K562 (cell line): ENCODE measurements around the gene MYO7A. TPM values are rescaled to one million over a fixed set of nuclear protein-coding genes. Genes with fewer than 3 reads are reported as not detected.

ENCODE experiments used
- ATF7 ChIP-seq: fragments of 450-650 bp; IDR thresholded peaks from 2 replicates; pipeline ENCODE4 v1.7.1; 2014; ENCODE audit warnings: mild to moderate bottlenecking, moderate library complexity
- CBFA2T2 ChIP-seq: fragments of 450-650 bp; conservative IDR thresholded peaks from 2 replicates; pipeline ENCODE4 v1.6.1; 2017; ENCODE audit warnings: mild to moderate bottlenecking
- CC2D1A ChIP-seq: fragments of 450-650 bp; IDR thresholded peaks from 2 replicates; pipeline ENCODE4 v1.6.1; 2017; ENCODE audit warnings: mild to moderate bottlenecking
- LCOR ChIP-seq: sonication (generic); formaldehyde crosslinking; IDR thresholded peaks from 2 replicates; pipeline ENCODE4 v1.8.0; 2022; ENCODE audit warnings: mild to moderate bottlenecking, missing genetic modification reagents
- NFATC3 ChIP-seq: fragments of 450-650 bp; IDR thresholded peaks from 2 replicates; pipeline ENCODE4 v1.6.1; 2017; ENCODE audit warnings: mild to moderate bottlenecking
- POLR2AphosphoS2 ChIP-seq: IDR thresholded peaks from 2 replicates; pipeline ENCODE4 v1.6.1; 2012; ENCODE audit warnings: low read length, improper control_type of control experiment
- REST ChIP-seq, 2 experiments: fragments of 450-650 bp; formaldehyde crosslinking in 1 of 2; IDR thresholded peaks; 2 replicates each; pipeline versions ENCODE4 v1.4.0 to v1.6.1; 2014 to 2020; ENCODE audit warnings: mild to moderate bottlenecking in 2 of 2, borderline replicate concordance in 1 of 2, low read depth in 1 of 2
- SFPQ ChIP-seq: fragments of 200-400 bp; formaldehyde crosslinking; IDR thresholded peaks from 2 replicates; pipeline ENCODE4 v1.6.1; 2017; ENCODE audit warnings: mild to moderate bottlenecking, low read depth, low read length, moderate library complexity
- SMARCC2 ChIP-seq: fragments of 450-650 bp; IDR thresholded peaks from 2 replicates; pipeline ENCODE4 v1.6.1; 2017; ENCODE audit warnings: antibody characterized with exemption, moderate library complexity, mild to moderate bottlenecking, low read depth
- SMC3 ChIP-seq: conservative IDR thresholded peaks from 2 replicates; pipeline ENCODE4 v1.6.1; 2011; ENCODE audit warnings: low read depth, low read length, improper control_type of control experiment; ENCODE audit not compliant: insufficient read depth
- TCFL5 ChIP-seq: fragments of 250-450 bp; sonication (Bioruptor Pico); conservative IDR thresholded peaks from 2 replicates; pipeline ENCODE4 v1.6.1; 2021; ENCODE audit warnings: mild to moderate bottlenecking, moderate library complexity, matching md5 sums
- TEAD4 ChIP-seq, 2 experiments: sonication (generic) in 1 of 2; formaldehyde crosslinking in 1 of 2; IDR thresholded peaks; 2 replicates each; pipeline versions ENCODE4 v1.6.1 to v1.8.0; 2012 to 2022; ENCODE audit warnings: borderline replicate concordance in 1 of 2, inconsistent platforms in 1 of 2, low read length in 1 of 2, mild to moderate bottlenecking in 1 of 2, missing genetic modification reagents in 1 of 2
- U2AF2 ChIP-seq: fragments of 200-400 bp; formaldehyde crosslinking; optimal IDR thresholded peaks from 2 replicates; pipeline ENCODE3; 2017; ENCODE audit warnings: low read depth, mild to moderate bottlenecking, low read length
- ZNF197 ChIP-seq: fragments of 200-800 bp; sonication (Bioruptor generic); IDR thresholded peaks from 2 replicates; pipeline ENCODE4 v1.6.1; 2016; ENCODE audit warnings: low read depth, missing genetic modification characterization, missing compliant biosample characterization
- ZNF277 ChIP-seq: fragments of 250-450 bp; sonication (Bioruptor Pico); IDR thresholded peaks from 2 replicates; pipeline ENCODE4 v1.8.0; 2022; ENCODE audit warnings: inconsistent platforms, mild to moderate bottlenecking, moderate library complexity, borderline replicate concordance
- polyA plus RNA-seq, 8 experiments: library from polyadenylated mRNA; depleted of rRNA in 4 of 8; stranded (reverse) in 5 of 8; unstranded in 3 of 8; fragments of >200 nt; fragmentation: Nextera tagmentation in 2 of 8; fragmentation: Illumina TruSeq in 1 of 8; extraction: Ambion mirVana in 2 of 8; extraction: Trizol in 1 of 8; gene quantifications; 2 replicates each; pipeline versions ENCODE4 v1.2.1 to v1.2.3, GENCODE V29; 2011 to 2014; ENCODE audit warnings: inconsistent platforms in 1 of 8, missing spikeins in 1 of 8
- total RNA-seq, 7 experiments: library from RNA; depleted of rRNA in 6 of 7; stranded (reverse); fragments of >200 nt in 6 of 7; fragmentation: Illumina TruSeq in 2 of 7; extraction: Trizol in 2 of 7; gene quantifications; 2 replicates each; pipeline versions ENCODE4 v1.2.1 to v1.2.3, GENCODE V29; 2011 to 2021; ENCODE audit warnings: low replicate concordance in 1 of 7

The MYO7A gene
- total and polyA plus RNA-seq, 9 of the 15 experiments (the other 6 are each of a cell fraction or from before 2014, with no cell fraction given): 0.01 to 0.11 (median 0.07) TPM; not detected in 1

GRCh38 chr11:77191823-77192495 is 63.9 kb downstream of the MYO7A start (continued):
- TF ChIP-seq SFPQ (no peak), ZNF277 (CRISPR knock-in tag) (no peak), LCOR (CRISPR knock-in tag) (peak; percentile 61), ZNF197 (CRISPR knock-in tag) (no peak), TEAD4 (IDR thresholded peaks at IDR 0.05; ENCODE audit: low read length) (0 out of 2 replicates have a peak, but pooled peaks have one; percentile 22), TEAD4 (CRISPR knock-in tag; IDR thresholded peaks at IDR 0.05; ENCODE audit: borderline replicate concordance) (no peak), CC2D1A (peak; percentile 50; the same call in 1 of the 2 replicates), SMC3 (peak; percentile 62), REST (IDR thresholded peaks at IDR 0.05; ENCODE audit: borderline replicate concordance) (peak; percentile 66; the same call in 1 of the 2 replicates), REST (CRISPR knock-in tag; IDR thresholded peaks at IDR 0.05; ENCODE audit: low read depth) (no peak), U2AF2 (no peak), ATF7 (peak; percentile 79), SMARCC2 (no peak), CBFA2T2 (no peak), NFATC3 (no peak), POLR2AphosphoS2 (no peak), TCFL5 (CRISPR knock-in tag) (no peak)
